ENCODE data around the gene EXOSC5. TPM values are rescaled to one million over a fixed set of nuclear protein-coding genes. Genes with fewer than 3 reads are reported as not detected.

The EXOSC5 gene
- total RNA-seq = 8.7 TPM
- 10 to 100 TPM; 15.4 to 24.6 (median 18.6) TPM for polyA plus RNA-seq (ENCODE audit: insufficient read depth in 1 of 8, insufficient read length in 8 of 8, low replicate concordance in 1 of 8)
- long read RNA-seq, donor 1, transcript EXOSC5-201 (6 exons, 1,118 nt) = major isoform, 5 of 5 reads
- long read RNA-seq, donor 1, partial matches to known transcripts = 0 of 5 reads
- long read RNA-seq, donor 1, other reads (novel, unspliced or antisense) = 0 of 5 reads
- long read RNA-seq, donor 2, partial matches to known transcripts = 0 of 2 reads
- long read RNA-seq, donor 2, other reads (novel, unspliced or antisense) = 0 of 2 reads
- long read RNA-seq, donor 3, transcript EXOSC5-201 (6 exons, 1,118 nt) = major isoform, 14 of 14 reads
- long read RNA-seq, donor 3, partial matches to known transcripts = 0 of 14 reads
- long read RNA-seq, donor 3, other reads (novel, unspliced or antisense) = 0 of 14 reads
- long read RNA-seq, donor 4, transcript EXOSC5-201 (6 exons, 1,118 nt) = major isoform, 8 of 9 reads
- long read RNA-seq, donor 4, partial matches to known transcripts = 0 of 9 reads
- long read RNA-seq, donor 4, other reads (novel, unspliced or antisense) = 0 of 9 reads
- long read RNA-seq, donor 5, transcript EXOSC5-201 (6 exons, 1,118 nt) = major isoform, 25 of 25 reads
- long read RNA-seq, donor 5, partial matches to known transcripts = 0 of 25 reads
- long read RNA-seq, donor 5, other reads (novel, unspliced or antisense) = 0 of 25 reads
- long read RNA-seq, donor 6, transcript EXOSC5-201 (6 exons, 1,118 nt) = major isoform, 22 of 23 reads
- long read RNA-seq, donor 6, partial matches to known transcripts = 0 of 23 reads
- long read RNA-seq, donor 6, other reads (novel, unspliced or antisense) = 0 of 23 reads
- long read RNA-seq, donor 7, transcript EXOSC5-201 (6 exons, 1,118 nt) = major isoform, 17 of 19 reads
- long read RNA-seq, donor 7, partial matches to known transcripts = 0 of 19 reads
- long read RNA-seq, donor 7, other reads (novel, unspliced or antisense) = 0 of 19 reads
- long read RNA-seq, donor 8, partial matches to known transcripts = 0 of 2 reads
- long read RNA-seq, donor 8, other reads (novel, unspliced or antisense) = 0 of 2 reads
- long read RNA-seq, donor 9, transcript EXOSC5-201 (6 exons, 1,118 nt) = major isoform, 6 of 6 reads
- long read RNA-seq, donor 9, partial matches to known transcripts = 0 of 6 reads
- long read RNA-seq, donor 9, other reads (novel, unspliced or antisense) = 0 of 6 reads
- long read RNA-seq, donor 10, transcript EXOSC5-201 (6 exons, 1,118 nt) = major isoform, 7 of 8 reads
- long read RNA-seq, donor 10, partial matches to known transcripts = 0 of 8 reads
- long read RNA-seq, donor 10, other reads (novel, unspliced or antisense) = 0 of 8 reads
- long read RNA-seq, donor 11, transcript EXOSC5-201 (6 exons, 1,118 nt) = major isoform, 9 of 10 reads
- long read RNA-seq, donor 11, partial matches to known transcripts = 0 of 10 reads
- long read RNA-seq, donor 11, other reads (novel, unspliced or antisense) = 0 of 10 reads

- Histone ChIP-seq H3K27me3 (ENCODE audit: control insufficient read depth, insufficient read depth, low read length) (no peaks in the 10 kb centered on the region), H3K9me3 (replicated peaks; ENCODE audit: control insufficient read depth, low read depth, low read length) (no peaks in the 10 kb centered on the region), H3K4me3 (ENCODE audit: low read length) (peak within 1 kb of the TSS; percentile 95), H3K4me1 (ENCODE audit: control insufficient read depth, insufficient read depth, low read length) (peaks cover 19% of the 10 kb centered on the region), H3K27ac (ENCODE audit: low read length) (peak within 1 kb of the TSS; percentile 83), H3K36me3 (ENCODE audit: control insufficient read depth, insufficient read depth, low read length) (no peaks in the 10 kb centered on the region)
- peak; percentile 100 for DNase-seq
- WGBS (ENCODE audit: insufficient coverage) = under 1% methylated on average over 48 of the region's 50 CpGs
Measured at GRCh38 chr19:41397086-41398049, at the start of gene EXOSC5, which contains the start of gene BCKDHA. EXOSC5 (minus strand) TSS chr19:41397359; CDS start chr19:41397328, 31 bp downstream. BCKDHA (plus strand) TSS chr19:41397818; CDS start chr19:41397828, 10 bp downstream.

GRCh38 chr19:41445575-41445974 is 48.4 kb upstream of the EXOSC5 start:
- peaks cover 3% of the 10 kb centered on the region for H3K4me1 ChIP-seq (ENCODE audit: control insufficient read depth, insufficient read depth, low read length)
- 60% methylated on average over 3 of the region's 5 CpGs for WGBS (ENCODE audit: insufficient coverage)
- no peak overlapping the region for H3K4me3 ChIP-seq (ENCODE audit: low read length)
- H3K27ac ChIP-seq (ENCODE audit: low read length) = no peak overlapping the region
- H3K27me3 ChIP-seq (ENCODE audit: control insufficient read depth, insufficient read depth, low read length) = peaks cover 20% of the 10 kb centered on the region
- H3K36me3 ChIP-seq (ENCODE audit: control insufficient read depth, insufficient read depth, low read length) = no peaks in the 10 kb centered on the region
- DNase-seq = no peak
- H3K9me3 ChIP-seq (replicated peaks; ENCODE audit: control insufficient read depth, low read depth, low read length) = no peaks in the 10 kb centered on the region

- H3K36me3 ChIP-seq (ENCODE audit: control insufficient read depth, insufficient read depth, low read length) = no peaks in the 10 kb centered on the region
- H3K27me3 ChIP-seq (ENCODE audit: control insufficient read depth, insufficient read depth, low read length) = peaks cover 12% of the 10 kb centered on the region
- no peak overlapping the region for H3K27ac ChIP-seq (ENCODE audit: low read length)
- peaks cover under 1% of the 10 kb centered on the region for H3K4me1 ChIP-seq (ENCODE audit: control insufficient read depth, insufficient read depth, low read length)
- no peaks in the 10 kb centered on the region for H3K9me3 ChIP-seq (replicated peaks; ENCODE audit: control insufficient read depth, low read depth, low read length)
- H3K4me3 ChIP-seq (ENCODE audit: low read length) = no peak overlapping the region
- DNase-seq = no peak
- WGBS (ENCODE audit: insufficient coverage) = 52% methylated on average over 6 of the region's 6 CpGs
Measured at GRCh38 chr19:41443813-41444455, 46.8 kb upstream of the EXOSC5 start.

- no peak within 1 kb of the TSS for H3K27ac ChIP-seq (ENCODE audit: low read length)
- no peak within 1 kb of the TSS for H3K4me3 ChIP-seq (ENCODE audit: low read length)
- WGBS (ENCODE audit: insufficient coverage) = 62% methylated on average over 4 of the region's 7 CpGs
- peaks cover 5% of the 10 kb centered on the region for H3K27me3 ChIP-seq (ENCODE audit: control insufficient read depth, insufficient read depth, low read length)
- no peak for DNase-seq
- peaks cover 6% of the 10 kb centered on the region for H3K36me3 ChIP-seq (ENCODE audit: control insufficient read depth, insufficient read depth, low read length)
- no peaks in the 10 kb centered on the region for H3K9me3 ChIP-seq (replicated peaks; ENCODE audit: control insufficient read depth, low read depth, low read length)
- peaks cover 4% of the 10 kb centered on the region for H3K4me1 ChIP-seq (ENCODE audit: control insufficient read depth, insufficient read depth, low read length)
Measured at GRCh38 chr19:41442473-41443355, 45.6 kb upstream of the EXOSC5 start, which contains the start of gene ERICH4. ERICH4 (plus strand) TSS chr19:41443156; CDS start chr19:41443170, 14 bp downstream.

GRCh38 chr19:41441321-41441945 is 44.3 kb upstream of the EXOSC5 start:
- H3K27me3 ChIP-seq (ENCODE audit: control insufficient read depth, insufficient read depth, low read length) = no peaks in the 10 kb centered on the region
- DNase-seq = no peak
- H3K4me3 ChIP-seq (ENCODE audit: low read length) = no peak overlapping the region
- peaks cover 4% of the 10 kb centered on the region for H3K4me1 ChIP-seq (ENCODE audit: control insufficient read depth, insufficient read depth, low read length)
- peaks cover 13% of the 10 kb centered on the region for H3K36me3 ChIP-seq (ENCODE audit: control insufficient read depth, insufficient read depth, low read length)
- H3K27ac ChIP-seq (ENCODE audit: low read length) = no peak overlapping the region
- H3K9me3 ChIP-seq (replicated peaks; ENCODE audit: control insufficient read depth, low read depth, low read length) = no peaks in the 10 kb centered on the region
- WGBS (ENCODE audit: insufficient coverage) = 75% methylated on average over 11 of the region's 15 CpGs

- no peaks in the 10 kb centered on the region for H3K9me3 ChIP-seq (replicated peaks; ENCODE audit: control insufficient read depth, low read depth, low read length)
- peaks cover 4% of the 10 kb centered on the region for H3K4me1 ChIP-seq (ENCODE audit: control insufficient read depth, insufficient read depth, low read length)
- DNase-seq = peak; percentile 99
- peak within 1 kb of the TSS; percentile 76 for H3K4me3 ChIP-seq (ENCODE audit: low read length)
- peak within 1 kb of the TSS; percentile 98 for H3K27ac ChIP-seq (ENCODE audit: low read length)
- H3K36me3 ChIP-seq (ENCODE audit: control insufficient read depth, insufficient read depth, low read length) = peaks cover 16% of the 10 kb centered on the region
- H3K27me3 ChIP-seq (ENCODE audit: control insufficient read depth, insufficient read depth, low read length) = no peaks in the 10 kb centered on the region
- 0% methylated on average over 31 of the region's 40 CpGs for WGBS (ENCODE audit: insufficient coverage)
Measured at GRCh38 chr19:41439441-41440222, 42.5 kb upstream of the EXOSC5 start, which contains the start of gene DMAC2. DMAC2 (minus strand) TSS chr19:41439912; CDS start chr19:41439899, 13 bp downstream.

GRCh38 chr19:41437944-41438574 is 40.9 kb upstream of the EXOSC5 start:
- Histone ChIP-seq H3K27me3 (ENCODE audit: control insufficient read depth, insufficient read depth, low read length) (no peaks in the 10 kb centered on the region), H3K36me3 (ENCODE audit: control insufficient read depth, insufficient read depth, low read length) (peaks cover 20% of the 10 kb centered on the region), H3K4me3 (ENCODE audit: low read length) (no peak overlapping the region), H3K27ac (ENCODE audit: low read length) (no peak overlapping the region), H3K9me3 (replicated peaks; ENCODE audit: control insufficient read depth, low read depth, low read length) (no peaks in the 10 kb centered on the region), H3K4me1 (ENCODE audit: control insufficient read depth, insufficient read depth, low read length) (peaks cover 4% of the 10 kb centered on the region)
- no CpG with 5 or more reads among the region's 7 CpGs for WGBS (ENCODE audit: insufficient coverage)
- no peak for DNase-seq
